Activated T-helper 17 cell treated with anti-CD3 and anti-CD28 coated beads, Interleukin-2, amount 50 U/mL, for 72 hours (primary cell): ENCODE results near the gene THSD7B. TPM values are rescaled to one million over a fixed set of nuclear protein-coding genes. Genes with fewer than 3 reads are reported as not detected.

Experiments used
- ATAC-seq: fragments of 150-1000 bp; cut with Tn5 transposase; replicated peaks from 2 replicates; pipeline ENCODE4 v1.10.0; 2021; ENCODE audit warnings: mild to moderate bottlenecking, moderate library complexity
- H3K27ac Mint-ChIP-seq: one replicate; pipeline ENCODE4 v1.8.0; 2022; ENCODE audit warnings: mixed read lengths
- H3K27me3 Mint-ChIP-seq: one replicate; pipeline ENCODE4 v1.8.0; 2022; ENCODE audit warnings: mixed read lengths
- H3K36me3 Mint-ChIP-seq: one replicate; pipeline ENCODE4 v1.8.0; 2022; ENCODE audit warnings: low read depth, mild to moderate bottlenecking, mixed read lengths
- H3K4me1 Mint-ChIP-seq: one replicate; pipeline ENCODE4 v1.8.0; 2022; ENCODE audit warnings: mixed read lengths
- H3K4me3 Mint-ChIP-seq: one replicate; pipeline ENCODE4 v1.8.0; 2022; ENCODE audit warnings: mild to moderate bottlenecking, mixed read lengths
- H3K9me3 Mint-ChIP-seq: one replicate; pipeline ENCODE4 v1.8.0; 2022; ENCODE audit warnings: mixed read lengths
- total RNA-seq, 2 donors: library from RNA; stranded (reverse); gene quantifications; one replicate each; pipeline ENCODE4 v1.2.3, GENCODE V29; 2022

The THSD7B gene
- total RNA-seq, 2 donors from 2014 or later = 0.05 TPM; not detected in 1

- Mint-ChIP-seq H3K36me3 (no peaks in the 10 kb centered on the region), H3K27ac (no peak overlapping the region), H3K9me3 (peaks cover 10% of the 10 kb centered on the region), H3K4me3 (no peak overlapping the region), H3K4me1 (no peaks in the 10 kb centered on the region), H3K27me3 (no peaks in the 10 kb centered on the region)
- ATAC-seq = no peak
Measured at GRCh38 chr2:137718786-137719185, 953.4 kb downstream of the THSD7B start.

DNA sequence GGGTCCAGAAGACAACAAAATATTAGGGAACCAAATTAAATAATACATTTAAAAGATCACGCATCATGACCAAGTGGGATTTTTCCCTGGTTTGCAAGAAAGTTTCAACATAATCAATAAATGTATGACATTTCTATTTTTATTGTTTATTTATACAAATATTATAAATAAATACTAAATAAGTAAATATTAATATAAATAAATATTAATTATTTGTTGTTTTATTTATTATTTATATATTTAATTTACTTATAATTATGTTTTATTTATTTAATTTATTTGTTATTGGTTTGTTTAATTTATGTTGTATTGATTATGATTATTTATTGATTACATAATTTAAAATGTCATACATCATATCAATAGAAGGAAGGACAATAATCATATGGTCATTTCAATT is 956.4 kb downstream of the THSD7B start:
- Mint-ChIP-seq H3K36me3 (no peaks in the 10 kb centered on the region), H3K27ac (no peak overlapping the region), H3K4me1 (no peaks in the 10 kb centered on the region), H3K4me3 (no peak overlapping the region), H3K9me3 (peaks cover 13% of the 10 kb centered on the region), H3K27me3 (no peaks in the 10 kb centered on the region)
- ATAC-seq = no peak

- Mint-ChIP-seq H3K27me3 (no peaks in the 10 kb centered on the region), H3K27ac (no peak overlapping the region), H3K36me3 (no peaks in the 10 kb centered on the region), H3K4me1 (no peaks in the 10 kb centered on the region), H3K4me3 (no peak overlapping the region), H3K9me3 (peaks cover 6% of the 10 kb centered on the region)
- ATAC-seq = no peak
Measured at GRCh38 chr2:137724912-137725311, 959.6 kb downstream of the THSD7B start.
